Measurements from ENCODE around the gene TRIOBP. TPM values are rescaled to one million over a fixed set of nuclear protein-coding genes. Genes with fewer than 3 reads are reported as not detected.

Gene TRIOBP
- total RNA-seq, 1 donor from 2014 or later = 33.7 TPM

GRCh38 chr22:37659066-37659896 is 37.6 kb upstream of the TRIOBP start:
- Mint-ChIP-seq H3K27me3 (ENCODE audit: unreplicated experiment) (peaks cover 14% of the 10 kb centered on the region), H3K9me3 (ENCODE audit: unreplicated experiment) (peaks cover 12% of the 10 kb centered on the region), H3K27ac (ENCODE audit: unreplicated experiment) (peak overlapping the region; percentile 100), H3K4me3 (ENCODE audit: unreplicated experiment) (peak overlapping the region; percentile 92), H3K4me1 (ENCODE audit: low read depth, unreplicated experiment) (peaks cover 29% of the 10 kb centered on the region), H3K36me3 (ENCODE audit: unreplicated experiment) (no peaks in the 10 kb centered on the region)
- no peak for DNase-seq
- no peak for TF ChIP-seq CTCF (IDR thresholded peaks at IDR 0.05; ENCODE audit: partially characterized antibody, unreplicated experiment)

- Mint-ChIP-seq H3K4me3 (ENCODE audit: unreplicated experiment) (peak overlapping the region; percentile 92), H3K9me3 (ENCODE audit: unreplicated experiment) (peaks cover 12% of the 10 kb centered on the region), H3K36me3 (ENCODE audit: unreplicated experiment) (no peaks in the 10 kb centered on the region), H3K4me1 (ENCODE audit: low read depth, unreplicated experiment) (peaks cover 30% of the 10 kb centered on the region), H3K27me3 (ENCODE audit: unreplicated experiment) (peaks cover 14% of the 10 kb centered on the region), H3K27ac (ENCODE audit: unreplicated experiment) (peak overlapping the region; percentile 100)
- no peak for DNase-seq
- TF ChIP-seq CTCF (IDR thresholded peaks at IDR 0.05; ENCODE audit: partially characterized antibody, unreplicated experiment) = no peak
These were observed 36.7 kb upstream of the TRIOBP start for GRCh38 chr22:37659897-37660708.

GRCh38 chr22:37660709-37661045 is 36.2 kb upstream of the TRIOBP start:
- Mint-ChIP-seq H3K4me3 (ENCODE audit: unreplicated experiment) (peak overlapping the region; percentile 92), H3K27me3 (ENCODE audit: unreplicated experiment) (peaks cover 14% of the 10 kb centered on the region), H3K27ac (ENCODE audit: unreplicated experiment) (peak overlapping the region; percentile 100), H3K4me1 (ENCODE audit: low read depth, unreplicated experiment) (peaks cover 30% of the 10 kb centered on the region), H3K9me3 (ENCODE audit: unreplicated experiment) (peaks cover 12% of the 10 kb centered on the region), H3K36me3 (ENCODE audit: unreplicated experiment) (no peaks in the 10 kb centered on the region)
- TF ChIP-seq CTCF (IDR thresholded peaks at IDR 0.05; ENCODE audit: partially characterized antibody, unreplicated experiment) = no peak
- no peak for DNase-seq

GRCh38 chr22:37661160-37661924 is 35.5 kb upstream of the TRIOBP start:
- Mint-ChIP-seq H3K36me3 (ENCODE audit: unreplicated experiment) (no peaks in the 10 kb centered on the region), H3K27ac (ENCODE audit: unreplicated experiment) (peak overlapping the region; percentile 100), H3K4me1 (ENCODE audit: low read depth, unreplicated experiment) (peaks cover 30% of the 10 kb centered on the region), H3K4me3 (ENCODE audit: unreplicated experiment) (peak overlapping the region; percentile 92), H3K27me3 (ENCODE audit: unreplicated experiment) (peaks cover 14% of the 10 kb centered on the region), H3K9me3 (ENCODE audit: unreplicated experiment) (peaks cover 12% of the 10 kb centered on the region)
- peak; percentile 72 for DNase-seq
- peak; percentile 18 for TF ChIP-seq CTCF (IDR thresholded peaks at IDR 0.05; ENCODE audit: partially characterized antibody, unreplicated experiment)
